GF-D8 (cell line): ENCODE measurements around the gene TMEM42.

Experiments
- DNase-seq: peaks from one replicate; lab custom pipeline; 2025; lab: John Stamatoyannopoulos, UW

Gene TMEM42

GRCh38 chr3:44874308-44874707, 12.6 kb downstream of the TMEM42 start, which contains the start of gene TGM4:
Gene TGM4 (plus strand): TSS chr3:44874608. CDS start chr3:44874679, 71 bp downstream.
- DNase-seq = no peak

DNA sequence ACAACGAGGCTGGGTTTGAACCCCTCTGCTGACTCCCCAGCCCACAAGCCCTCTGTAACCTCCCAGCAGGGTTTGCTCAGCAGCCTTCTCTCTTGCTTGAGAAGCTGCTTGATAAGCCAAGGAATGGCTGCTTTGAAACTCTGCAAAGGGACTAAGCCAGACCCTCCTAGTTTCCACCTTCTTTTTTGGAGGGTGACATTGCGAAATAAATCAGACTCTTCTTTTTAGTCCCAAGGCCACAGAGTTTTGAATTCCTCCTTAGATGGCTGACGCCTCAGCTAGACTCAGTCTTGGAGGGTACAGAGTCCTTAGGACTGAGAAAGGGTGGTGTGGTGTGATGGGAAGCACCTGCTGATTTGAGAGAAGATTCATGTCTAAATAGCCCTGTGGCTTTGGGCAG, 13.9 kb downstream of the TMEM42 start:
- no peak for DNase-seq

GRCh38 chr3:44877333-44877732, 15.6 kb downstream of the TMEM42 start:
- no peak for DNase-seq

- DNase-seq = no peak
Observed at GRCh38 chr3:44880284-44880683, 18.6 kb downstream of the TMEM42 start.

DNA sequence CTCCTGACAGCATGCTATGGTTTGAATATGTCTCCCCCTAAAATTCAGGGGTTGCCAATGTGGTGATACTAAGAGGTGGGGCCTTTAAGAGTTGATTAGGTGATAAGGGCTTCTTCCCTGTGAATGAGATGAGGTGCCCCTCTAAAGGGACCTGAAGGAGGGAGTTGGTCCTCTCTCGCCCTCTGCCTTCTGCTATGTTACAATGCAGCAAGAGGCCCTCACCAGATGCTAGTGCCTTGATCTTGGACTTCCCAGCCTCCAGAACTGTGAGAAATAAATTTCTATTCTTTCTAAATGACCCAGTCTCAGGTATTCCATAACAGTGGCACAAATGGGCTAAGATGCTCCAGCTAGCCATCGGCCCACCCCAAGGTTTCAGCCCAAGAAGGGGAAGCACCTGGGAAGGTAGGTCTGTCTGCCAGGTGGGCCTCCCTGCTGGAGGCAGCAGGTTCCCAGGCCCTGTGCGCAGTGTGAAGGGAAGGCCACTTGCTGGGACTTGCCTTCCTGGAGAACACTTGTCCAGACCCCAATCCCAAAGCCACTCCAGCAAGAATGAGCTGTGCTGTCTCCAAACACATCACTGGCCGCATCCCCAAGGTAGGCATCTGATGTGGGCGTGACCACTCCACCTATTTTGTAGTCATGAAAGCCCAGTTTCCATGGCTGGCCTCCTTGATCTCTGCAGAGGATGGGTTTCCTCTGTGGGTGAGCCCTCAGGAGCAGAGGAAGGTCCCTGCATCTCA, 21.7 kb downstream of the TMEM42 start:
- DNase-seq = no peak

GRCh38 chr3:44883999-44884431, 22.3 kb downstream of the TMEM42 start:
- no peak for DNase-seq

GRCh38 chr3:44885618-44886017, 23.9 kb downstream of the TMEM42 start:
- no peak for DNase-seq

DNA sequence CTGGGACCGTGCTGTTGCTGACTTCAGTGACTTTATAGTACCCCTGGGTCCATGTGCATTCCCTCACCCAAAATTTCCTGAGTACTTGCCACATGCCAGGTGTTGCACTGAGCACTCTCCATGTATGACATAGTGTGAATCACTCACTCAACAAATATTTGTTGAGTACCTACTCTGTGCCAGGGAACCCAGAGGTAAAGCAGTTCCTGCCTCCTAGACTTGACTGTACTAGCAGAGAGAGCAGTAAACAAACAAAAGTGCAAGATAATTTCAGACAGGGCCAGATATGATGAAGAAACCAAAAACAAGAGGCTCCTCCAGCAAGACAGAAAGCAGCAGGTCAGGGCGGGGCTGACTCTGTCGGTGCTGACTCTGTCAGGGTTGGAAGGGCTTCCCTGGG, 24.8 kb downstream of the TMEM42 start:
- no peak for DNase-seq

GRCh38 chr3:44887101-44887500, 25.4 kb downstream of the TMEM42 start:
- DNase-seq = no peak

DNA sequence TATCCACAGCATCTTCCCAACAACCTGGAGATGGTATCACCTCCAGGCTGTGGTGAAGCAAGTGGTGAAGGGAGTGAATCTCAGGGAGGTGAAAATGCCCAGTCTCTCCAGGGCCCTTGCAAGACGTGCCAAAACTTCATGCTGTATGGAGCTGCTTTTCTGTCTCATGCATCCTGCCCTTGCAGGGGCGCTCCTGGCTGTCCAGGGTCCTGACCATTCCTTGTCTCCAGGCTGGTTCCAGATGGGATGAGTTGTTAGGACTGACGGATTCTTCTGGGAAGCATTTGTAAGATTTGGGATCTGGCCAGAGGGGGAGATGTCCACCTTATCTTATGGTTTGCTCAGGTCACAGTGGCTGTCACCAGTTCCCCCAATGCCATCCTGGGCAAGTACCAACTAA, 28.5 kb downstream of the TMEM42 start:
- DNase-seq = no peak

- no peak for DNase-seq
Observed at GRCh38 chr3:44890852-44891251, 29.1 kb downstream of the TMEM42 start.

- DNase-seq = no peak
Observed at GRCh38 chr3:44892689-44893088, 31.0 kb downstream of the TMEM42 start.

GRCh38 chr3:44893097-44893496, 31.4 kb downstream of the TMEM42 start:
- DNase-seq = no peak

- DNase-seq = no peak
Observed at GRCh38 chr3:44894485-44894884, 32.8 kb downstream of the TMEM42 start.

GRCh38 chr3:44896440-44896839, 34.7 kb downstream of the TMEM42 start:
- DNase-seq = no peak

- DNase-seq = no peak
Observed at GRCh38 chr3:44899683-44900367, 38.1 kb downstream of the TMEM42 start.

DNA sequence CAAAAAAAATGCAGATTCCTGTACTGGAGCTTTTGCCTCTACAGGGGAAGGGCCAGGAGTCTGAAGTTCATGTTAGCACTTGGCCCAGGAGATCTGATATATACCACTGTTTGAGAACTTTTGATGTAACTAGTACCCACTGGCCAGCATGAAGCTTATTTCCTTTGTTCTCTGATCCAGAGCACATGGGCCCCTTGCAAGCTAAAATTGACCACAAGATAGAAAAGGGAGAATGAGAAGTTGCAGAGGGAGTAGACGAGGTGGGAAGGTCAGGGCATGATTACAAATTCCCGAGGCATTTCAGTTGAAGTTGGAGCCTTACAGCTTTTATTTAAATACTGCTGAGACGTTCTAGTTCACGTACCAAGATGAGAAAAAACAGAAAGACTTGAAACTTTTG, 40.9 kb downstream of the TMEM42 start:
- no peak for DNase-seq

DNA sequence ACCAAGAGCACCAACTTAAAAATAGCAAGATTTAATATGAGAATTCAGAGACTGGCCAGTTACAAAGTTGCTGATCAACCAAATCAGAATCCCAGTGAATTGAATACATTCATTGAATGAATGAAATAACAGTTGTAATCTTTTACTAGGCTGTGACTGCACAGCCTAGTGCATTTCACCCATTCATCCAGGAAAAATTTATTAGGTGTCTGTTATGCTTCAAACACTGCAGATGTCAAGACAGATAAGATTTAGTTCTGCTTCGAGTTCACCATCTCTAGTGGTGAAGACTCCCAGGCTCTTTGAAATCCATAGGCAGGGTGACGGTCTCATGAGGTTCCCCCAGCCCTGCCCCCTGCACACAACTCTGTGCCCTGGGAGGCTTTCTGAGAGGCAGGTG, 41.6 kb downstream of the TMEM42 start:
- DNase-seq = no peak

GRCh38 chr3:44903751-44904150, 42.0 kb downstream of the TMEM42 start:
- DNase-seq = no peak

DNA sequence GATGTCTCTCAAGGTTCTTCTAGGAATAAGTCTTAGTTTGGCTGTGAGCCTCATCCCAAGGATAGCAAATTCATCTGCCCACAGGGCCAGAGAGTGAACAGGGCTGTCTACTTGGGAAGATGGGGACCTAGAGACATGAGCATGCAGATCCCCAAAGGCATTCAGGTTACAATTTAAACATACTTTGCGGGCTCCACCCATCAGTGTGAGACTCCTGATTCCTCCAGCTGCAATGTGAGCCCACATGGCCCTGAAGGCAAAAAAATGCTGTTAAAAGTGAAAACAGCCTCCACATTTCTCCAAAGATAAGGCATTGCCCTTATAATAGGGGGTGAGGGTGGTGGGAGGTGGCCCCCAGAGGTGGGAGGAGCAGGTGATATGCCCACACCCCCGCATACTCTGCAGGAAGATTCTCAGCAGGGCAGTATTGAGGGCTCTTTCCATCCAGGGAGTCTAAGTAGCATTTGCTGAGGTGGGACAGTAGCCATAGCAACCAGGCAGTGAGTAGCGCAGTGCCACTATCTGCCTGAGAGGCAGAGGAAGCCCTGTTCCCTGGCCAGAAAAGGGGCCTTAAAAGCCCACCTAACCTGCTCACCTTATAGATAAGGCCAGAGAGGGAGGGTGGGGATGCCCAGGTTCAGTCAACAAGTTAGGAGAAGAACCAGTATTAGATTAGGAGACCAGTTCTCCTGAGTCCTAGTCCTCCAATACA, 43.9 kb downstream of the TMEM42 start:
- no peak for DNase-seq

- DNase-seq = no peak
Observed at GRCh38 chr3:44906997-44907396, 45.3 kb downstream of the TMEM42 start.

- DNase-seq = no peak
Observed at GRCh38 chr3:44907612-44908011, 45.9 kb downstream of the TMEM42 start.

- DNase-seq = no peak
Observed at GRCh38 chr3:44909063-44909462, 47.4 kb downstream of the TMEM42 start.
